HG03060 (cell line): ENCODE data around the gene PROK2.

Source experiments
- ATAC-seq: cut with Tn5 transposase; IDR thresholded peaks from one replicate; pipeline ENCODE4 v1.9.1; 2021; ENCODE audit warnings: low read depth, moderate number of reproducible peaks; ENCODE audit not compliant: unreplicated experiment

Gene PROK2

DNA sequence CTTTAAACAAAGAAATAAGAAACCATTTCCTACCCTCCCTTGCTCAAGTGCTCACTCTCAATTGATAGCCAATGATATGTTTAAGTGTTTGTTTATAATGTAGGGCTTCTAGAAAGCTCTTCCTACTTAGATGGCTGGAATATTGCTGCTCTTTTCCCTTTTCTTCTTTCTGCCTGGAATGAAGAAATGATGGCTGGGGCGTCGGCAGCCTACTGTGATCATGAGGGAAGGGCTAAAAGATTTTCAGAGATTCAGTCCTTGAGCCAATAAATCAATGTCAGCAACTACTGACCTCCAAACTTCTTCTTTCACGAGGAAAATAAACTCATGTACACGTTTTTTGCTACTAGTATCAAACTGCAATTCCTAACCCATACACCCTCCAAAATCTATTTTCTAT is 33.3 kb downstream of the PROK2 start:
- ATAC-seq: no peak

DNA sequence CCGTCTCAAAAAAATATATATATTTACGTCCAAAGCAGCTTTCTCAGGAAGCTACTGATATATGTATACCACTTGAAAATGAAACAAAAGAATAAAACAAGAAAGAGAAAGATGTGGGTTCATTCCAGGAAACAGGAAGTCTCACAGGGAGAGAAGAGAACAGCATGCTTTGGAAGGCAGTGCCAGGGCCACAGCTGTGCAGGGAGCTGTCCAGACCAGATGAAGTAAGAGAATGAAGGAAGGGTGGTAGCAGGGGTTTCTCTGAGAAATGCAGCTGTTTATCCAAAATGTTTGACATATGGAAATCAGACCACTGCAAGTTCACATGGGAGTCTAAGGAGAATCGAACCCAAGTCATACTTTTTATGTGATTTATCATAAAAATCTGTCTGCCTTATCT is 40.2 kb downstream of the PROK2 start:
- ATAC-seq: no peak

DNA sequence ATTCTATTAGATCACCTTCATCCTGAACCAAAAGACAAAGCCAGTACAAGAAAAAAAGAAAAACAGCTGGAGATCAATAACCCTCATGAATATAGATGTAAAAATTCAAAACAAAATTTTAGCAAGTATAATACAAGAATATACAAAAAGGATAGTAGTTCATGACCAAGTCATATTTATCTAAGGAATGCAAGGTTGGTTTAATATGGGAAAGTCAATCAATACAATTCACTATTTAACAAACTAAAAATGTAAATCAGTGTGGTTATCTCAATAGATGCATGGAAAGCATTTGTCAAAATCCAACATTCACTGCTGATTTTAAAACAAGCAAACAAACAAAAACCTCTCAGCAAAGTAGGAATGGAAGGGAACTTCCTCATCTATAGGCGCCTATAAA is 42.3 kb downstream of the PROK2 start:
- no peak for ATAC-seq

DNA sequence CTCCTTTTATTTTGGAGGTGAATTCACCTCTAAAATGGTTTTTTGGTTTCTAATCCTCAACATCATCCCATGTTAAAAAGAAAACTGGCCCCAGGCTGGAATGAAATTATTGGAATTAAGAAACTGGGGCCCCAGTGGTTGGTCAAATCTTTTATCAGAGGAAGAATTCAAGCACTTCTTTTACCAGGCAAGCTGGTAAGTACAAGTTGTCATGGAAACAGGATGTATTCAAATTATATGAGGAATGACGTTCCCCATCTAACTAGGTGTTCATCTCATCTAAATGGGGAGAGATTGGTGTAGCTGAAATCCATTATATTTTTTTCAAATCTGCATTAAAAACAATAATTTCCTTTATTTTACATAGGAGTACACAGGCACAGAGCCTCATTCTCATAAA is 50.1 kb downstream of the PROK2 start:
- ATAC-seq: no peak

DNA sequence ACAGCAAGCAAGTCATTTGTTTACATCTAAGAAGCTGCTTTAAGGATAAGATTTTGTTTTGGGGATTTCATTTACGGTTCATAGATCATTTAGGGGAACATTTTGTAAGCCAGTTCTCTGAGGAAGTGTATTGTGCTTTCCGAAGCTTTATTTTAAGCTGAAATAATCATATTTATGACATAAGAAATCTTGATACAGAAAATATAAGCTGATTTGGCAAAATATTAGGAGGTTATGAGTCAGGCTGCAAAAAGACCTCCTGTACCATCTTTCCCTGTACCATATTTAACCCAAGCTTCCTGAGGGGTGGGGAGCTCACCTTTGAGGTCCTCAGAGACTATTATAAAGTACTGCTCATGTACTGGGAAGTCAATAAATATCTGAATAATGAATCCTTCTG is 51.6 kb downstream of the PROK2 start:
- no peak for ATAC-seq

DNA sequence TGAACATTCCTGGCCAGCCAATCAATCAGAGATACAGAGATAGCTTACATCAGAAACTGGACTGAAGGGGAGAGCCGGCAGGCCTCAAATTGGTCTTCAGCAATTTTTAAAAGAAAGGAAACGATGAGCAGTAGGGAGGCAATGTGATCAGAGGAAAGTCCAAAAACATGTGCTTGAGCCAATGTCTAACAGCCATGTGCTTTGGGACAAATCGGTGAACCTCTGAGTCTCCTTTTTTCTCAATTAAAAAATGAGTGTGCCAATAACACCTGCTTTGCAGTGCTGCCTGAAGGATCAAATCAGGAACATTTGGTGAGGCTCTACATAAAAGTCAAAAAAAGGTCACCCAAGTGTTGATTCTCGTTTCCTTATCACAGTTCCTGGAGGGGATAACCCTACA is 52.3 kb downstream of the PROK2 start:
- ATAC-seq: no peak

DNA sequence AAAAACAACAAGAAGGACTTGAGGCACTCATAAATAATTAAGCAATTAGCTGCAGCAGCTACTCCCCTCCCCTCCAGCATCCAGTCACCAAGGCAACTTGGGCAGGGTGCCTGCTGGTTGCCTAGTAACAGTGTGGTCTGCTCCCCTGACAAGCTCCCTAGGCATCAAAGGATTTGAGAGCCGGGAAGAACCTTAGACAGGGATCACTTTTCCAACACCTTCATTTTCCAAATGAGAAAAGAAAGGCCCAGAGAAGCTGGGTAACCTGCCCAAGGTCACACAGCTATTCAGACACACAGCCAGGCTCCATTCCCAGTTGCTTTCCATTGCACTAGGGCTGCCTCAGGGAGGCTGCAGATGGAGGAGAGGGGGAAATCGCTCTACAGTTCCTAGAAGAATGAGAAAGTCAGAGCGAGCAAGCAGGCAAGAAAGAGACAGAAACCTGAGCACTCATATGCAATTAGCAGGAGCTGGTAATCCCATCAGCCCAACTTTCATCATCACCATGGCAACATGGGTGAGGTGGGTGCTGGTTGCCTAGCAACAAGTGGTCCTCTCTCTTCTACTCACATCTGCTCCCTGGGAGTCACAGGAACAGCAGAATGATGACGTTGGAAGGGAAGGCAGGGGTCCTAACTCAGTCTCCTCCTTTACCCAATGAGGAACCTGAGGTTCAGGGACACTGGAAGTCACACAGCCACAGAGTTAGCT is 56.2 kb downstream of the PROK2 start:
- no peak for ATAC-seq

DNA sequence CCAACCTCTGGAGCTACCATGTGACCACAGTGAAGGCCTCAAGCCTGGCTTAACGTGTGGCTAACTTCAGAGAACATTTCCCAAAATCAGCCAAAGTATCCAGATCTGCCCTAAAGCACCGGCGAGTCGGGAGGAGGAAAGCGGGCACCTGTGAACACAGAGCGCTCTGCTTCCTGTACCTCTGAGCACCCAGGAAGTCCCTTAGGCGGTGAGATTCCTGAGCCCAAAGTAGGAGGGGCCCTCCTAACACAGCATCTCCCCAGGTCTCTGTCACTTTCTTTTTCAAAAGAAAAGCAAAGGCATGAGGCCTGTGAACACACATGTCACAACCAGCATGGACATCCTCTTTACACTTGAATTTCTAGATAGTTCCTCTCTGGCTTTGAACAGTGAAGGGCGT is 58.8 kb downstream of the PROK2 start:
- no peak for ATAC-seq

DNA sequence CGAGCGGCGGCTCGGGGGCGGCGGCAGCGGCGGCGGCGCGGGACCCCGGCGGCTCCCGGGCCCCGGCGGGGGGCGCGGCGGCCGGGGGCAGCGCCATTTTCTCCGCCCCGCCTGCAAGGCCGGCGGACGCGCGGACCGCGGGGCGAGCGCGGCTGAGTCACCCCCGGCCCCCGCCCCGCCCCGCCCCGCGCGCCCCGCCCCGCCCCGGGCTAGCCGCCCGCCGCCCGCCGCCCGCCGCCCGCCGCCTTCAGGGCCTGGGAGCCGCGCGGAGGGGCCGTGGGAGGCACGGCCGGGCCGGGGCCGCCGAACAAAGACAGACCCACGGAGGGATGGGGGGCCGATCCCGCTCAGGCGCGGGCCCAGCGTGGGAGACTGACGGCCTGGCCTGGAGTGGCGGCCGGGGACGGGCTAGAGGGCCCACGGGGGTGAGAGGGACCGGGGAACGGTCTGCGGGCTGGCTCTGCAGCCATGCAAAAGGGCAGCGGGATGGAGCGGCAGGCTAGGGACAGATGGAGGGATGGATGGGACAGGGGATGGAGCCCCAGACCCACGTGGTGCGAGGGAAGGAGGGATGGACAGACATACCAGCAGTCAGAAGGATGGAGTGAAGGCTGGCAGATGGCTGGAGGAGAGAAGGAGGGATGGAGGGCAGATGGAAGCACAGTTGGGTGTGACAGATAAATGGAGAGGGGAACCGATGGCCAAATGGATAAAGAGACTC is 59.5 kb downstream of the PROK2 start, which contains the start of gene EIF4E3:
Gene EIF4E3 (minus strand): TSS at position 132 of the 721 bp plus-strand sequence. CDS start 35 bp downstream, at position 97.
- no peak for ATAC-seq

DNA sequence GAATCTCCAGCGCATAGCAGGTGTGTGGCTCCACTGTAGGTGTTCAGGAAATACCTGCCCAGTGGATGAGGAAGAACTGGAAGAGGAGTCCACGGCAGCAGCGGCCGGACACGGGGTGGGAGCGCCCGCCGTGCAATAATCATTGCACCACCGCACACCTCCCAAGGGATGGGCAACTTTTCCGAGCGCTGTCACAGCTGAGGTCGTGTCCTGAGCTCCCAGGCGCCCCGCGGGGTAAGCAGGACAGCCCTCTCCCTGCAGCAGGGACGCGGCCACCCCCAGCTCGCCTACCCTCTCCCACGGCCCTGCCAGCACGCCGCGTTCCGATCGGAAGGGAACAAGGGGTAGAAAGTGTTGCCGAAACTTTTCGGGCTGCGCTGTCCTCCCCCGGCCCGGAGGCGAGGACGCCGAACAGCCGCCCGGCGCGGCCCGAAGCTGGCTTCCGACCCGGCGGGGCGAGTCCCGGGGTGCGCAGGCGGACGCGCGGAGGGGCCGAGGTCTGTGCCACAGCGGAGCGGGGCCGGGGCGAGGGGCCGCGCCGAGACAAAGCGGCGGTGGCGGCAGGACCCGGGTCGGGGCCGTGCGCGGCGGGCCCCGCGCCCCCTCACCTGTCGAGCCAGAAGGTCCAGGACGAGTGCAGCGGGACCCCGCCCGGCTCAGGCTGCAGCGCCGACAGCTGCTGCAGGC is 60.2 kb downstream of the PROK2 start:
- ATAC-seq: no peak

DNA sequence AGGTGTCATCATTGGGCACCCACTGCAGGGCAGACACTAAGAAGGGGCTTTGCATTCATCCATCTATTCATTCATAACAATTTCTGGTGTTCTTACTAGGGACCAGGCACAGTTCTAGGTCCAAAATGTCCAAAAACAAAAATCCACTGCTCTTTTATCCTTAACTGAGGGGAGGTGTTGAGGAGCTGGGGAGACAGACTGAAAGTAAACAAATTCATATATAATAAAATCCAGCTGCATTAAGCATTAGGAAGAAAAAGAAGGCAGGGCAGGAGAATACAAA is 60.8 kb downstream of the PROK2 start:
- ATAC-seq: no peak

DNA sequence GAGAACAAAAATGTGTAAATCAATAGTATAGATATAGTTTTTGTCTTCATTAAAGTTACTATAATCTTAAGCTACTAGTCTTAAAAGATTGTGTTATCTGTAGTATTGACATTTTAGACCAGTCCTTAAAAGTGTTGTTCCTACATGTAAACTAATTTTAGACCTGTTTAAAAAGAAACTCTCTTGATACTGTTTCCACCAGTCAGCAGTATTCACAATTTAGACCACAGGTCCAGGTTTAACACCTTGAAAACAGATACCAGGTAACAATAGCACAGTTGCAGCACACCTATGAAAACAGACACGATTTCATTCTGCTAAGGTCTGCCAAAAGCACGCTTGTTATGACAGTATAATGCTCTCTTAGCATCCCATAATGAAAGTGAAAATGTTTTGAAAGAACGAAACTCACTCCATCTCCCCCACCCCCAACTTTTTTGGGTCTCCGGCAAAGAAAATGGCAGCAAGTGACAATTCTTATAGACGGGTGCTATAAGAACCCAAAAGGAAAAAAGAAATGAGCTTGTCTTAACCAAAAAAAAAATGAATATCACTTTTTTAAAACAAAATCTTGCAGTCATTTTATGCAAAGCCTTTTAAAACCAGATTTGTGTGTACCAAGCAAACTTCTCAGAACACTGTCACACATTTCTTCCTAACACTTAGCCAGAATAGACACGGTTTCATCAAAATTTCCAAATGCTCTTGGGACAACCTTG is 61.3 kb downstream of the PROK2 start:
- ATAC-seq: no peak

DNA sequence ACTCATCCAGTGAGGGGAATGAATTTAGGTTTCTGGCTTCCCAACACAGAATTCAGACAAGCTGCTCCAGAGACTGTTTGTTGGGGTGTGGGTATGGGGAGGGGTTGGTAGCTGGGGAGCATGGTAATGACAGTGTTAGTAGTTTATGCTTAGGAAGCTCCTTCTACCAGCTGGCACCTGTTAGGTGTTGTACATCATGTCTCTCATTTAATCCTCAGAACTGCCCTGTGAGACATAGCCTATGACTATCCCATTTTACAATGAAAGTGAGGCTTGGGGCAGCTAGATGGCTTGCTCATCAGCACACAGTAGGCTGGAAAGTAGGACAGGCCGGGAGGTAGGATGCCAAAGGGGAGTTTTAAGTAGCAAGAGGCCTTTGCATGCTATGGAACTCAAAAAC is 62.3 kb downstream of the PROK2 start:
- no peak for ATAC-seq
